BJ (cell line): ENCODE data around the gene ELFN2. TPM values are rescaled to one million over a fixed set of nuclear protein-coding genes. Genes with fewer than 3 reads are reported as not detected.

Experiments used
- CTCF ChIA-PET: fragments of 350-600 bp; formaldehyde crosslinking; extraction: SDS; loops from one replicate; lab custom pipeline; 2021; ENCODE audit warnings: antibody characterized with exemption, inconsistent platforms; lab: Yijun Ruan, JAX
- POLR2A ChIA-PET: fragments of 300-600 bp; sonication (Branson Sonifier 250); formaldehyde crosslinking; extraction: SDS; loops from one replicate; lab custom pipeline; 2021; ENCODE audit warnings: antibody characterized with exemption; lab: Charles Lee
- DNase-seq: peaks from one replicate; pipeline ENCODE4 v3.0.0-alpha.2; 2011; ENCODE audit warnings: low read depth
- H3K27me3 ChIP-seq: 2 replicates; pipeline ENCODE4 v1.6.0; 2011; ENCODE audit warnings: low read length; ENCODE audit not compliant: control insufficient read depth, insufficient read depth
- H3K36me3 ChIP-seq: 2 replicates; pipeline ENCODE4 v1.5.1; 2011; ENCODE audit warnings: low read length; ENCODE audit not compliant: control insufficient read depth, insufficient read depth
- H3K4me3 ChIP-seq: 2 replicates; pipeline ENCODE4 v1.5.1; 2011; ENCODE audit warnings: low read depth, mild to moderate bottlenecking, control low read depth, low read length
- CTCF ChIP-seq: IDR thresholded peaks from 2 replicates; pipeline ENCODE4 v1.5.1; 2011; ENCODE audit warnings: low read depth, mild to moderate bottlenecking, control low read depth, inconsistent platforms, low read length, moderate library complexity; ENCODE audit not compliant: insufficient read depth
- polyA plus RNA-seq: library from polyadenylated mRNA; depleted of rRNA; stranded (reverse); fragments of >200 nt; gene quantifications from 2 replicates; pipeline ENCODE4 v1.2.3, GENCODE V29; 2011

Gene ELFN2
- polyA plus RNA-seq, 1 experiment, result 0.34 TPM

- Histone ChIP-seq H3K4me3 (no peak overlapping the region), H3K27me3 (peaks cover 5% of the 10 kb centered on the region; the same call in 1 of the 2 replicates)
Observed at GRCh38 chr22:37394341-37394740, 32.9 kb downstream of the ELFN2 start.

DNA sequence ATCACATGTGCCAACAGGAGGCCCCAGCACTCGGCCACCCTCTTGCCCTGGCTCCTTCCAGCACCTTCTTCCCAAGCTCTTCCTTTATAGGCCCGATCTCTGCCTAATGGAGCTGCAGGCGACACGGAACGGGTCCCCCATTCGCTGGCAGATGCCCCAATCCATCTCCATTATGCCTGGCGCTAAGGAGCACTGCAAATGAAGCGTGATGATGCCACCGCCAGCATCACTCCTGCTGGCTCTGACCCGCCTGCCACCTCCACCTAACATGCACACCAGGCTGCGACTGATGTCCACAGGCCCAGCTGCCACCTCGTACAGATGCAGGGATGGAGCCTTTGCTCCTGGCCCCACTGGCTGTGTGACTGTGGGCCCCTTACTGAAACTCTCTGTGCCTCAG lies 33.5 kb downstream of the ELFN2 start:
- no peaks in the 10 kb centered on the region for H3K36me3 ChIP-seq
- POLR2A ChIA-PET, result interaction anchor here (0.5 kb wide), 1 partner anchor 12 kb away, joined by 10 read pairs; no protein-coding TSS in a partner anchor
- no peak for DNase-seq
- H3K27me3 ChIP-seq, result peaks cover 5% of the 10 kb centered on the region; the same call in 1 of the 2 replicates
- no peak for TF ChIP-seq CTCF
- H3K4me3 ChIP-seq, result no peak overlapping the region
- CTCF ChIA-PET, result no interaction called here

More at GRCh38 chr22:37394341-37394740, 32.9 kb downstream of the ELFN2 start:
- CTCF ChIA-PET, result no interaction called here
- POLR2A ChIA-PET, result no interaction called here
- TF ChIP-seq CTCF, result no peak
- DNase-seq, result no peak
- H3K36me3 ChIP-seq, result no peaks in the 10 kb centered on the region

DNA sequence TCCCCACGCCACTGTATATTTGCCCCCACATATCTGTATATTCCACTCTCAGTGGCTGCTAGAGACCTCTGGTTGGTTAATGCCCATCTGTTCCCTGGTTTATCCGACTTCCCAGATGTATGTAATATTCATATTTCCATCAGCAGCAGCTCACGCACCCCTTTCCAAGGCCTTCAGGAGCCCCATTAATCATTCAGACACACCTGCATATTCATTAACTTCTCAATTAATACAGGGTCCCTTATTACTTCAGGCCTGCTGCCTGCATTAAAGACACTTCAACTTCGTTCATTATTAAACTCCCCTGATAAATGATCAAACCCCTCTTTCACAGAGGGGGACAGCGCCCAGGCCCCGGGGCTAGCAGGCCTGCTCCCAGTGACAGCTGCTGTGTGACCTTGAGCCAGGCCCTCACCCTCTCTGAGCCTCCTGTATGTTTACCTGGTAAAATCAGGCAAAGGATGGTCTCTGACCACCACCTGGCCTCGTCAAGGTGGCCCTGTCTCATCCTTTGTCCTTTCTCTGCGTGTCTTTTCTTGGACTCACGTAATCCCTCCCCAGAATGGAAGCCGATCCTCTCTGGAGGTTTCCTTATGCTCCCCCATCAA lies 34.5 kb downstream of the ELFN2 start:
- no peak overlapping the region for H3K4me3 ChIP-seq
- ChIA-PET CTCF (no interaction called here), POLR2A (no interaction called here)
- no peaks in the 10 kb centered on the region for H3K36me3 ChIP-seq
- DNase-seq, result no peak
- TF ChIP-seq CTCF, result no peak
- peaks cover 5% of the 10 kb centered on the region; the same call in 1 of the 2 replicates for H3K27me3 ChIP-seq

DNA sequence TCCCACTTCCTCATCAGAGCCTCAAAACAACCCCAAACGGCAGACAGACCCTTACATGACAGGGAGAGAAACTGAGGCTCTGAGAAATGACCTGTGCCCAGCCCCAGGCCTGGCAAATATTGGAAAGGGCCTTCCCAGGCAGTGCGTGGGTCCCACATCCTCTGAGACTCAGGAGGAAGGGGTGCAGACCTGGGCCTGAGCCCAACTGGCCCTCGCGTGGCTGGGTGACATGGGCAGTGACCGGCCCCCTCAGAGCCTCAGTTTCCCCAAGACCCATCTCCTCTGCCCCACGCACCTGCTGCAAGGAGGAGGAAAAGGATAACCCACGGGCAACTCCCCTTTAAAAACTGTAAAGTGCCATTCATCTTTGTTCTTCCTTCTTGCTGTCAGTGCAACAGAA lies 35.6 kb downstream of the ELFN2 start:
- no peak for TF ChIP-seq CTCF
- POLR2A ChIA-PET, result no interaction called here
- CTCF ChIA-PET, result no interaction called here

DNA sequence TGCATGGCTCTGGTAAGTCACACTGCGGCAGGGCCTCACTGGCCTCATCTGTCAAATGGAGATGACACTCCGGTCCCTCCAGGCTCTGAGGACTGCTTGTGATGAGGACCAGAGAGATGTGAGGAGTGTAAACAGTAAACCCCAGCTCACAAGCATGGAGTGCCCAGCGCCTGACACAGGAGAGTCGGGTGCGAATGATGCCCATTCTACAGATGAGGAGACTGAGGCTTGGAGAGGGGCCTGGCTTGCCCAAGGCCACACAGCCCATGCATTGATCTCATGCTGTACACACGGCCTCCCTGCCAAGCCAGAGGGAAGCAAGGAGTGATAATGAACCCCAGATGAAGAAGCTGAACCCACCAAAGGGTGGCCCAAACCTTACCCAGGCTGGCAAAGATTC lies 37.2 kb downstream of the ELFN2 start:
- POLR2A ChIA-PET, result no interaction called here
- H3K4me3 ChIP-seq, result no peak overlapping the region
- peaks cover under 1% of the 10 kb centered on the region; the same call in 1 of the 2 replicates for H3K27me3 ChIP-seq
- CTCF ChIA-PET, result interaction anchor here (2.4 kb wide), 1 partner anchor 39 kb away, joined by 8 read pairs; no protein-coding TSS in a partner anchor
- no peaks in the 10 kb centered on the region for H3K36me3 ChIP-seq
- no peak for DNase-seq
- TF ChIP-seq CTCF, result no peak

More for the DNA sequence above, 35.6 kb downstream of the ELFN2 start:
- DNase-seq, result no peak
- peaks cover 5% of the 10 kb centered on the region; the same call in 1 of the 2 replicates for H3K27me3 ChIP-seq
- H3K4me3 ChIP-seq, result no peak overlapping the region
- H3K36me3 ChIP-seq, result no peaks in the 10 kb centered on the region
